ENCODE measurements around the gene THSD4. TPM values are rescaled to one million over a fixed set of nuclear protein-coding genes. Genes with fewer than 3 reads are reported as not detected.
A peak's percentile ranks its signal among the peaks of the same experiment; 100 is the strongest.
"Not testable (repeated sequence)": the region's sequence is repeated elsewhere in the genome, so short reads cannot be mapped to it uniquely, and the experiment has no call there.

Gene THSD4
- total RNA-seq, 2 donors from 2014 or later = 35.2 to 45.5 TPM

DNA sequence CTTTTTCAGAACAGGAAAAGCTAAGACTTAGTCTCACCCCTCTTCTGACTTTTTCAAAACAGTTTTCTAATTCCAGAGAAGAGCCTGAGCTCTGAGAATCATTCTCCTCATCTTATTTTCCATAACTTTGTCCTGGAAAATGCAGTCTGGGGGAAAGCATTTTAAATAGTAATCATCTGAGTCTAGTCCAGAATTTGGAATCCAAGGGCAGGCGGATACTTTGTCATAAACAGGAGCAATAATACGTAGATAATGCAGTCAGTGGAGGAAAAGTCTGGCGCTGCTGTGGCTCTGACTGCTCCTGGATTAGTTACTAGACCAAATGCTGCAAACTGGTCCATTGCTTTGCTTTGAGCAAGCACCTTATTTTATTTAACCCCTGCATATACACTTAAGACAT is 285.0 kb downstream of the THSD4 start:
- DNase-seq (no peak), ATAC-seq (peak; percentile 53)
- intact Hi-C loops (cut with DNase I, micrococcal nuclease) = no loop called here

DNA sequence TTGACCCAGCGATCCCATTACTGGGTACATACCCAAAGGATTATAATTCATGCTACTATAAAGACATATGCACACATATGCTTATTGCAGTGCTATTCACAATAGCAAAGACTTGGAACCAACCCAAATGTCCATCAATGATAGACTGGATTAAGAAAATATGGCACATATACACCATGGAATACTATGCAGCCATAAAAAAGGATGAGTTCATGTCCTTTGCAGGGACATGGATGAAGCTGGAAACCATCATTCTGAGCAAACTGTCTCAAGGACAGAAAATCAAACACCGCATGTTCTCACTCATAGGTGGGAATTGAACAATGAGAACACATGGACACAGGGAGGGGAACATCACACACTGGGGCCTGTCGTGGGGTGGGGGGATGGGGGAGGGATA is 286.5 kb downstream of the THSD4 start:
- ATAC-seq; intact Hi-C loops (cut with DNase I, micrococcal nuclease); DNase-seq: not testable (repeated sequence)

DNA sequence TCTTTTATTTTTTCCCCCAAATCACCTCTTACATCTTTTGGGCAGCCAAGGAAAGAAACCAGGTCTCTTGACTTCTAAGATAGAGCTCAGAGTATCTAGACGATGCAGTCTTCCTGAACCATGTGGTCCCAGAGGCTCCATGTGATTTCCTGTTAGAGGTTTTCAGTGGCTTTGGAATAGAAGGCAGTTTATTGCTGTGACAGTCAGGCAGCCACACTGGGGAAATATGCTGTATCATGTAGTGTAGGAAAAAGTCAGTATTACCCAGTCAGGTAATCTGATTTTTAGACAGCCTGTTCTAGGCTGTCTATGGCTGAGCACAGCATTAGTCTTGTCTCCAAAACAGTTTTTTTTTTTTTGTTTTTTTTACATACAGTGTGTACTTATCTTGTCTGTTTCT is 294.3 kb downstream of the THSD4 start:
- intact Hi-C loops (cut with DNase I, micrococcal nuclease) = no loop called here
- no peak for DNase-seq
- ATAC-seq = peak; percentile 47

- intact Hi-C loops (cut with DNase I, micrococcal nuclease) = no loop called here
- DNase-seq = peak; percentile 24 to 42
These were observed 295.1 kb downstream of the THSD4 start for GRCh38 chr15:71410347-71410746.

GRCh38 chr15:71411538-71412482 is 296.5 kb downstream of the THSD4 start:
- DNase-seq (peak; percentile 68 to 78), ATAC-seq (peak; percentile 74)
- intact Hi-C loops (cut with DNase I, micrococcal nuclease) = no loop called here

More at GRCh38 chr15:71410347-71410746, 295.1 kb downstream of the THSD4 start:
- peak; percentile 87 for ATAC-seq

GRCh38 chr15:71413419-71413818 is 298.1 kb downstream of the THSD4 start:
- ATAC-seq = no peak
- no peak for DNase-seq
- intact Hi-C loops (cut with DNase I, micrococcal nuclease) = no loop called here

DNA sequence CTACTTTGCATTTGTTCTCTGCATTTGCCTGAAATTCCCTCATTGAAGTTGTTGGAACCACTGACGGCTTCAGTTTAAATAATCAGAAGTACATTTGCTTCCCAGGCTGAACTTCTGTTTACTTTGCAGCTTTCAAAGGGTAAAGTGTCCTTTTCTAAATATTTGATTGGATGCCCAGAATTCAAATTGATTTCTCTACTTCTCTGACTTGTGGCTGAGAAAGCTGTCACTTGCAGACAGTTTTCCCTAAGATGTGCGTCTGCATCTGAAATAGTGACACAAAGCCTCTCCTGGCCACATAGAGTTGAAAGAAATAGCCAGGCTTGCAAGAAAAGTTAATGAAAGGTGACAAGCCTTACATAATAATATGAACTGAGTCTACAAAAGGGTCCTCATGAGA is 299.6 kb downstream of the THSD4 start:
- no peak for ATAC-seq
- intact Hi-C loops (cut with DNase I, micrococcal nuclease) = no loop called here
- DNase-seq = no peak

DNA sequence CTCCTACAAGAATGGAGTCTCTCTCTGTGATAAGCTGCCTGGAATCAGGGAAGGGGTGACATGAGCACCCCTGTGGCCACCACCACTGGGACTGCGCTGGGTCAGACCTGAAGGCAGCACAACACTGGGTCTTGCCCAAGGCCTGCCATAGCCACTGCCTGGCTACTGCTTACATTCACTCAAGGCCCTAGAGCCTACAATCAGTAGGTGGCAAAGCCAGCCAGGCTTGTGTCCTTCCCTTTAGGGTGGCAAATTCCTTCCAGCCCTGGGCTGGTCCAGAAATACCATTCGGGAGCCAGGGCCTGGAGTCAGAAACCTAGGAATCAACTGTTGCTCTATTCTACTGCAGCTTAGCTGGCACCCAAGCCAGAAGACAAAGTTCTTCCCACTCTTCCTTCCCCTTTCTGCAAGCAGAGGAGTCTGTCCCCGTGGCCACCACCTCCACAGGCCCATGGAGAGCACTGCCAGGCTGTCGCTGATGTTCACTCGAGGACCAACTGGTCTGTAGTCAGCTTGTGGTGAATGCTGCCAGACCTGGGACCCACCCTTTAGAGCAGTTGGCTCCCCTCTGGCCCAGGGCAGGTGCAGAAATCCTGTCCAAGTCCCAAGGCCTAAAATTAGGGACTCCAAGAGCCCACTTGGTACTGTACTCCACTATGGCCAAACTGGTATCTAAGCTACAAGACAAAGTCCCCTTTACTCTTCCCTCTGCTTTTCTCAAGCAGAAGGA is 307.4 kb downstream of the THSD4 start:
- ATAC-seq = no peak
- intact Hi-C loops (cut with DNase I, micrococcal nuclease) = no loop called here
- DNase-seq = no peak

- DNase-seq = no peak
- no peak for ATAC-seq
- intact Hi-C loops (cut with DNase I, micrococcal nuclease) = no loop called here
These were observed 309.5 kb downstream of the THSD4 start for GRCh38 chr15:71424765-71425164.

- intact Hi-C loops (cut with DNase I, micrococcal nuclease) = no loop called here
- ATAC-seq = no peak
- no peak for DNase-seq
These were observed 310.1 kb downstream of the THSD4 start for GRCh38 chr15:71425388-71425787.

GRCh38 chr15:71426792-71427191 is 311.5 kb downstream of the THSD4 start:
- DNase-seq (no peak), ATAC-seq (no peak)
- intact Hi-C loops (cut with DNase I, micrococcal nuclease) = no loop called here

- no peak for ATAC-seq
- intact Hi-C loops (cut with DNase I, micrococcal nuclease) = loop anchor here in 1 of 2 donors (5.0 kb wide), 1 partner anchor 313 kb away; the partner anchor contains the start of gene THSD4
- no peak for DNase-seq
These were observed 315.5 kb downstream of the THSD4 start for GRCh38 chr15:71430782-71431181.

DNA sequence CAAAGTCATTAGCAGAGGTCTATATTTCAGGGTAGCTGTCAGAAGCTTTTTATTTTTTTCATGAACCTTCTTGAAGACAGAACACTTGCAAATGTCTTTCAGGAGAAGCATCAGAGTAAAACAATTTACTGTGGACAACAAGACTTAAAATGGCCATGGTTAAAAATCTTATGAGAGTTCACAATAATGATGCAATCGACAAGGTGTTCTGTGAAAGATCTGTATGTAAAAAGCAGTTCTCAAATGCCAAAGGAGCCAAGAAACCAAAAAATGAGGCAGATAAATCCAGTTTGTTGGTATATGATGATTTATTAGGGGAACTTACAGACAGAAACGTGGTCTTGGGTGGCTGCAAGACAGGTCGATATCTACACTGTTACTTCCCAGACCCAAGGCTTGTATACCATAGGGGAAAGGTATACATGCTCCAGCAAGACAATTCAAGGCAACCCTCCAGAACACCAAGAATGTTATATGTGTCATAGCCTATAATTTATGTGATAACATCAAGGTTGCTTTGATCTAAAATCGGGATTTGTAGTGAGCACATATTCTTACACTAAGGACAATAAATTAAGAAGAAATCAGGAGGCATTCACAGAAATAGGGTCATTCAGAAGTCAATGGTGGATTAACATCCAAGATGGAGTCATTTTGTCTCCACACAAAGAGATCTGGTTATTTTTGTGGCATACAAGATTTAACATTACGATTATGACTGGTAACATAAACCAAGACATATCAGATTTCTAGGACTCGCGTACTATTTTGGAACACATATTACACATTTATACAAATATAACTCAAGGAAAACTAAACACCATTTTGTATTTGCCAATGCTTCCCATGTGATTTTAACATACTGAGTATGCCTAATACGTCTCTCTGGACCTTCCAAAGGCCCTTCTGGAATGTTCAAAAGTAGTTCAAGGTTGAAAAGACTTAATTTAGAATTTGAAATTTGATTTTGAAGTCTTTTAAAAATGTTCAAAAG is 316.4 kb downstream of the THSD4 start:
- intact Hi-C loops (cut with DNase I, micrococcal nuclease) = loop anchor here in 1 of 2 donors (5.0 kb wide), 1 partner anchor 314 kb away; the partner anchor contains the start of gene THSD4
- no peak for ATAC-seq
- no peak for DNase-seq

DNA sequence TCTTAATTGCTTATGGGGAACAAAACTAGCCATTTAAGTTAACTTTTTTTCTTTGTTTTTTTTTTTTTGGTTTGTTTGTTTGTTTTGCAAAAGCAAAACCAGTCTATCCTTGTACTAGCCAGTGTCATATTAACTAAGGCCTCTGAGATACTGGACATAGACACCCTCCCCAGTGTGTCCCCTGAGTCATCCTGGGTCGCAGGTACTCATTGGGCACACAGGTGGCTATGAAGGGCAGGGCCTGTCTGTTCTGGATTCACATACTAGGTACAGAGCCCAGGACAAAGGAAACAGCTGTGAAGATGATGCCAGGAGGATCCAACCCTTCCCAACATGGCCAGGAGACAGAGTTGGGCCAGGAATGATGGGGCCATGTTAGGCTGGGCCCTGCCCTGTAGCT is 318.1 kb downstream of the THSD4 start:
- DNase-seq (no peak), ATAC-seq (no peak)
- intact Hi-C loops (cut with DNase I, micrococcal nuclease) = loop anchor here in 1 of 2 donors (5.0 kb wide), 1 partner anchor 316 kb away; the partner anchor contains the start of gene THSD4

- DNase-seq = no peak
- ATAC-seq = no peak
- intact Hi-C loops (cut with DNase I, micrococcal nuclease) = loop anchor here in 1 of 2 donors (5.0 kb wide), 1 partner anchor 317 kb away; the partner anchor contains the start of gene THSD4
These were observed 319.5 kb downstream of the THSD4 start for GRCh38 chr15:71434774-71435173.

GRCh38 chr15:71435552-71435951 is 320.3 kb downstream of the THSD4 start:
- intact Hi-C loops (cut with DNase I, micrococcal nuclease) = no loop called here
- no peak for DNase-seq
- no peak for ATAC-seq

GRCh38 chr15:71436854-71437253 is 321.6 kb downstream of the THSD4 start:
- ATAC-seq (peak; percentile 56), DNase-seq (no peak)
- intact Hi-C loops (cut with DNase I, micrococcal nuclease) = no loop called here

DNA sequence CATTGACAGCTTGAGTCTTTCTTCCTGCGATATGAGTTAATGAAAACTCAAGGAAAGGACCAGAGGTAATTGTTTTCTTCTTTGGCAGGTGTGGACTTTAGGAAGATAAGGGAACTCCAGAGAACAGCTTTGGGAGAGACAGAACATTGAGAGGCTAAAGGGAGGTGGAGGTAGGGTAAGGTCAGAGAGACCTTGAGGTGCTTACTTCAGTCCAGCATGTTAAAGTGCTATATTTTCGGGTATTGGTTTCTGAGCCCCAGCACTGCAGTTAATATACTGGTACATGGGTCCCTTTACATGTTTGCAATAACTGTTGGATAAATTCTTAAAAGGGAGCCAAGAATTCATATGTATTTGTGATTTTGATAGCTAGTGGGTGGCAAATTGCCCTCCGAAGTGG is 322.1 kb downstream of the THSD4 start:
- intact Hi-C loops (cut with DNase I, micrococcal nuclease) = no loop called here
- DNase-seq = no peak
- ATAC-seq = no peak

Data from left colon (tissue), 2 donors.